T-helper 2 cell treated with Interferon-gamma antibody and Interleukin-4, amounts not matched to agents 5 μg/mL and 100 μg/mL, for 36 hours (primary cell): ENCODE results near the gene SESTD1.
"Not testable (repeated sequence)": the region's sequence is repeated elsewhere in the genome, so short reads cannot be mapped to it uniquely, and the experiment has no call there.

Experiments used
- DNase-seq: peaks from one replicate; pipeline ENCODE4 v3.0.0; 2021; ENCODE audit warnings: low spot score
- H3K27ac Mint-ChIP-seq: one replicate; pipeline ENCODE4 v1.8.0; 2021; ENCODE audit warnings: mild to moderate bottlenecking, mixed read lengths
- H3K27me3 Mint-ChIP-seq: one replicate; pipeline ENCODE4 v1.8.0; 2021; ENCODE audit warnings: low read depth, mixed read lengths
- H3K36me3 Mint-ChIP-seq: one replicate; pipeline ENCODE4 v1.8.0; 2021; ENCODE audit warnings: low read depth, mixed read lengths
- H3K4me1 Mint-ChIP-seq: one replicate; pipeline ENCODE4 v1.8.0; 2021; ENCODE audit warnings: low read depth, mixed read lengths
- H3K4me3 Mint-ChIP-seq: one replicate; pipeline ENCODE4 v1.8.0; 2022; ENCODE audit warnings: mild to moderate bottlenecking, moderate library complexity, mixed read lengths
- H3K9me3 Mint-ChIP-seq: one replicate; pipeline ENCODE4 v1.8.0; 2021; ENCODE audit warnings: mixed read lengths

SESTD1 gene

GRCh38 chr2:179068991-179069643 is 195.5 kb downstream of the SESTD1 start:
- Mint-ChIP-seq H3K27me3 (no peaks in the 10 kb centered on the region), H3K4me1 (peaks cover 4% of the 10 kb centered on the region), H3K4me3 (no peak overlapping the region), H3K36me3 (no peaks in the 10 kb centered on the region), H3K27ac (no peak overlapping the region), H3K9me3 (peaks cover 19% of the 10 kb centered on the region)
- no peak for DNase-seq

- peaks cover 3% of the 10 kb centered on the region for H3K9me3 Mint-ChIP-seq
- H3K27me3 Mint-ChIP-seq = peaks cover 3% of the 10 kb centered on the region
- no peak overlapping the region for H3K27ac Mint-ChIP-seq
- no peak for DNase-seq
- H3K4me1 Mint-ChIP-seq = no peaks in the 10 kb centered on the region
- H3K36me3 Mint-ChIP-seq = no peaks in the 10 kb centered on the region
- no peak overlapping the region for H3K4me3 Mint-ChIP-seq
These were observed 205.5 kb downstream of the SESTD1 start for GRCh38 chr2:179059026-179059700.

GRCh38 chr2:179057737-179058136 is 206.9 kb downstream of the SESTD1 start:
- Mint-ChIP-seq H3K27ac (no peak overlapping the region), H3K4me3 (no peak overlapping the region), H3K9me3 (peaks cover 3% of the 10 kb centered on the region), H3K36me3 (no peaks in the 10 kb centered on the region), H3K4me1 (no peaks in the 10 kb centered on the region), H3K27me3 (no peaks in the 10 kb centered on the region)
- no peak for DNase-seq

- not testable (repeated sequence) for H3K4me3 Mint-ChIP-seq, H3K27ac Mint-ChIP-seq, H3K27me3 Mint-ChIP-seq, H3K9me3 Mint-ChIP-seq, DNase-seq, H3K36me3 Mint-ChIP-seq
- peaks cover 24% of the 10 kb centered on the region for H3K4me1 Mint-ChIP-seq
These were observed 211.1 kb downstream of the SESTD1 start for GRCh38 chr2:179053568-179053967.
